SK-MEL-5 (cell line): ENCODE data around the gene SLC44A3. TPM values are rescaled to one million over a fixed set of nuclear protein-coding genes. Genes with fewer than 3 reads are reported as not detected.

Source experiments
- DNase-seq: peaks from one replicate; pipeline ENCODE4 v3.0.0-alpha.2; 2016; ENCODE audit warnings: low read depth, low spot score
- in situ Hi-C: cut with HindIII; loops from 2 replicates; pipeline ENCODE4 v1.10.0; 2016; ENCODE audit warnings: low sequenced_read_pairs, high pct_unique_total_duplicates, low pct_unique_long_range_greater_than_20kb
- total RNA-seq: library from RNA; depleted of rRNA; stranded (reverse); fragments of >200 nt; shearing (Covaris generic); gene quantifications from 2 replicates; pipeline ENCODE4 v1.2.3, GENCODE V29; 2014

The SLC44A3 gene
- total RNA-seq, 1 experiment from 2014 or later, result 17.7 TPM

DNA sequence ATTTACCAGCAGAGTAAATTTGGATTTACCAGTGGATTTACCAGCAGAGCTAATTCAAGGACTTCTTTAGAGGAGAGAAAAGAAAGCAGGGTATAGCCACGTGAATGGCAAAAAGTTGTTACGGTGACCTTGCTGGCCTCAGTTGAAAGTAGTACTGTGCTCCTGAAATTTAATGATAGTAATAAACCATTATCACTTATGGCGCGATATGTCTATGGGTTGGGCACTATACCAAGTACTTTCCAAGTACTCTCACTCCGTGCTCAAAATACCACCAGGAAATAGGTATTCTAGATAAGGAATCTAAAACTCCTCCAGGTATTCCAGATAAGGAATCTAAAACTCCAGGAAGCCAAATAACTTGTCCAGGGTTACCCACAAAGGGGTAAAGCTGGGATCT is 35.8 kb downstream of the SLC44A3 start:
- no peak for DNase-seq
- in situ Hi-C loops, result no loop called here

DNA sequence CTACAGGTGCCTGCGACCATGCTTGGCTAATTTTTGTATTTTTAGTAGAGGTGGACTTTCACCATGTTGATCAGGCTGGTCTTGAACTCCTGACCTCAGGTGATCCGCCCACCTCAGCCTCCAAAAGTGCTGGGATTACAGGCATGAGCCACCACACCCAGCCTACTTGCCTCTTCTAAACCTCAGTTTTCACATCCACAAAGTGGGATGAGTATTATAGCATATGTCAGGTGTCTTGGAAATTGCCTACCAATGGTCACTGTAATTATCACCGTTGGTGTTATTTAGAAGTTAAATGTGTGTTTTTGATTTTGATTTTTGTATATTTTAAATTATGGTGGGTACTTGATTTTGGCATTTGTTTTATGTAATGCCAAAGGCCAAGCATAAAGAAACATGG is 36.7 kb downstream of the SLC44A3 start:
- in situ Hi-C loops, result no loop called here
- DNase-seq, result no peak

DNA sequence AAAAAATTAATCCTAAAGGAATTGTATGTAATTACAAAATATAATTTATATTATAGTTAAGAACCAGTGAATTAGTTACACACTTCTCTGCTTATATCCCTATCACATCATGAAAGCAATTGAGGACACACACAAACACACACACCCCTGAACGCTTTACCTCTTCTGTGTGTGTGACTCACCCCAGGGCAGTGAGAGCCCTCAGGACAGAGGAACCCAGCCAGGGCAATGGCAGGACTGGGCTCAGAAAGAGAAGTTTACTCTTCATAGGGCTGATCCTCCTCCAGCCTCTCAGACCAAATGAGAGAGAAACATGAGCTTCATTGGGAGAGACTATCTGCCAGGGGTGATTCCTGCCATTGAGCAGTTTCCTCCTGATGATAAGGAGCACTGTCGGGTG is 38.1 kb downstream of the SLC44A3 start:
- in situ Hi-C loops, result no loop called here
- no peak for DNase-seq

DNA sequence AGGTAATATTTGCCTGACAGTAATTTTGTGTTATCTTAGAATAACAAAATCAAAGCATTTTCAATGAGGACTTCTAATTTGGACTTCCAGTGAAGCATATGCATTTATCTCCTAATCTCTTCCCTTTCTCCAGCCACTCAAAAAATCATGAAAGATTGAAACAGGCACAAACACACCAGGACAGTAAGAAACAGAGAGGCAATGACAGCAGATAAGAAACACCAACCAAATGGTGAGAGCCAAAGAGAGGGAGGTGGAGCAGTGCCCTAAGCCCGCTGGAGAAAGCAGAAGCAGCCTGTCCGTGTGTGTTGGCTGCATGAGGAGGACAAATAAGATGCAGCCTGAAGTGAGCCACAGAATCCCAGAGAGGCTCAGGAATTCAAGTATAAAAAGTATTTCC is 39.0 kb downstream of the SLC44A3 start:
- in situ Hi-C loops, result no loop called here
- no peak for DNase-seq

DNA sequence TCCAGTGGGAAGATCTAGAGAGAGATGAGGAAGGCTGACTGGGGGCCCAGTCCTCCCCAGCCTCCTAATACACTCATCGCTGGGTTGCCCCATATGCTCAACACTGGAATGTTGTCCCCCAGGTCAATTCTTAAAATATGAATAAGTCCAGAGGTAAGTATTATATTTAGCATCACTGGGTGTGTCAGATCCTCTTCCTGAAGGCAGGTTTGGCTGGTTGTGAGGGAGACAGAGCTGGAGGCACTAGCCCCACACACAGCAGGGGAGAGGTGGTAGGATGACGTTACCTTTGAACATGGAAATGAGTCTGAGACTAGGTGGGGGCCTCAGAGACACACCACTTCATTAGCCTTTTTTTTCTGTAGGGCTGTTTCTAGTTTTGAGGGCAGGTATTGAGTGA is 42.6 kb downstream of the SLC44A3 start:
- in situ Hi-C loops, result no loop called here
- DNase-seq, result no peak

DNA sequence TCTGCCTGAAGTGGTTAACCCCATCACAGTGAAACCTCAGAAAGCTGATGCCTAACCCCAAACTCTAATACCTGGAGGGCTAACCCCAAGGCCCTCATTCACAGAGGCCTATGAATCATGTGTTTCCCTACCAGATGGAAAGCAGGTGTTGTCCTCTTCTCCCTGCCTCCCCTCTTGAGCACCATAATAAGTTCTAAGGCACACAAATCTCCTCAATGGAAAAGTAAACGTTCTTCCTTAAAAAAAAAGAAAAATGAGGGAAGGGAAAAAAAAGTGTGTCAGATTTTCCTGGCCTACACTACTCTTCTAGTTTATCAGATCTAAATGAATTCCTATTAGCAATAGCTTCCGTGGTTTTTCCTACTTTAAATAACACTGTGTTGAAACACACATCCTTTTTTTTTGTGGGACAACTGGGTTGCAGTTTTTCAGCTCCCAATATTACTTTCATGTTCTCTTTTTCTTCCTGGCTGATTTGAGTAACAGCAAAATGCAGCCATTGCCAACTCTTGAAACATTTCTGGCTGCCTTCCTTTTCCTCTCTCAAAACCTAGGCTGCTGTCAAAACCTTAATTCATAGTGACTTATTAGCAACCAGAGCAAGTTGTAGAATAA is 43.2 kb downstream of the SLC44A3 start:
- in situ Hi-C loops, result no loop called here
- DNase-seq, result no peak

DNA sequence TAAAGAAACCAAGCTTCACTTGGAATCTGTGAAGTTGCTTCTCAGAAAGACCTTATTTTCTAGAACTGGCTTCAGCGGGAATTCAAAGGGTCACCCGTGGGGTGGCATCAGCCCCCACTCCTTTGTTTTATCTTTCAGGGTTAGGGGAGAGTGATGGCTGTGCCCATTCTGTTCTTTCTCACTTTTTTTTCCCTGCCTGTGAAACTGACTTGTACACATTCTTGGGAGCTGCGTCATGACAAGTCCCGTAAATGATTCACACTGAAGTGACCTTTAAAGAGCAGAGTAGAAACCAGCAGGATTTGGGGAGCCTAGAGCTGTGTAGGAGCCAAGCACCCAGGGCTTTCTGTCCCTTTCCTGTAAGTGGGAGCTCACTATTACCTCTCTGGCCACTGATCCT is 43.8 kb downstream of the SLC44A3 start:
- in situ Hi-C loops, result no loop called here

DNA sequence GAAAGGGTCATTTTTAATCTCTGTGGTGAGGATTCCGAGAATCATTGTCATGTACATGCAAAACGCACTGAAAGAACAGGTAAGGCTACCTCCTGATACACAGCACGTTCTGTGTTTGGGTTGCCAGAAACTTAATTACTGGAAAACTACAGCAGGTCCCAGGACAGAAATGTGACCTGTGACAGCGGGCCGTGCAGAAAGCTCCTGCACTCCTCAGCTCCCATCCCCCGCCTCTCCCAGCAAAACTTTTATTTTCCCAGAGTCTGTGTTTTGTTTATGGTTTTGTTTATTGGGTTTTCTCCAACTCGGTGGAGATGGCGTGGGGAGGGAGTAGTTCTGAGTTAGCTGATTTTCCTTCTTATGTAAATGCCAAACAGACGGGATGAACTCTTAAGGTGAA is 44.7 kb downstream of the SLC44A3 start:
- in situ Hi-C loops, result no loop called here
- DNase-seq, result peak; percentile 13

More for the DNA sequence above, 43.8 kb downstream of the SLC44A3 start:
- peak; percentile 83 for DNase-seq

DNA sequence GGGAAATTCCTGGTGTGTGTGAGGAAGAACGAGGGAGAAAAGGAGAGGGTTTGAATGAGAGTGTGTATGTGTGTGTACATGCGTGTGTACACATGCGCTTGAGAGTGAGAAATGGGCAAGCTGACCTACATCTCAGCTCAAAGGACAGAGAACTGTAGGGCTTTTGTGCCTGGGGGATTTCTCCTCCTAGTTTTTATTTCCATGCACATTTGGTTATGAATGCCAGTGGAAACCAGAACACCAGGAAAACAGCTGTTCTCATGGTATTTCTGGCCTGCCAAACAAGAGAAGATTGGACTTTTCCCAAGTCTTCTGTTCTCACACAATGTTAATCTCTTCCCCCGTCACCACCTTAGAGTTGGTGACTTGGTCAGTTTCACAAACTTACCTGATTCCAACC is 45.2 kb downstream of the SLC44A3 start:
- in situ Hi-C loops, result no loop called here
- peak; percentile 64 for DNase-seq

DNA sequence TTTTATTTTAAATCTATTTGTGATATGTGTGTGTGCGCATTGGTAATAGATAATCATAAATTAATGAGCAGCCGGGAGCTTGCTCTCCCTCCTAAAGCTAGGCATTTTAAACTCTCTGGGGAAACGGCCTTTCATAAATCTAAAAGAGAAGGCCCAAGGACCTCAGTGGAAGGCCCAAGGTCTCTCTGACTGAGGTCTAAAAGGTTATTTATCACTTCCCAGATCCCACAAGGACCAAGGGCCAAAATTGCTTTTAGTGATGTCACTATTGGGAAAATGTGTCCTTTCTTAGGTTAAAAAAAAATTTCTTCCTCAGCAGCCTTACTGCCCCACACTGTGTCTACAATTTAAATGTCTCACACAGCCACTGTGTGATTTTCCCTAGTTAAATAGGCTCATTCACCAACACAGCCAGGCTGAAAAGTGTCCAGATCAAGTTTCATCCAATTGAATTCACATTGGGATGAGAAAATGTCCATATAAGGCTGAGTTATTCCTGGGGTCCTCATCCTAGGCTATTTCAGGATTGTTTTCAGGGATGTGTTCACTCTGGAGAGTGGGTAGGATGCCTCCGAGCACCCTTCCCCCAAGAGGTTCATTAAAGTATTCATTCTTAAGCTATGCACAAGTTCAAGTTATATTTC is 46.1 kb downstream of the SLC44A3 start:
- DNase-seq, result peak; percentile 46
- in situ Hi-C loops, result no loop called here

DNA sequence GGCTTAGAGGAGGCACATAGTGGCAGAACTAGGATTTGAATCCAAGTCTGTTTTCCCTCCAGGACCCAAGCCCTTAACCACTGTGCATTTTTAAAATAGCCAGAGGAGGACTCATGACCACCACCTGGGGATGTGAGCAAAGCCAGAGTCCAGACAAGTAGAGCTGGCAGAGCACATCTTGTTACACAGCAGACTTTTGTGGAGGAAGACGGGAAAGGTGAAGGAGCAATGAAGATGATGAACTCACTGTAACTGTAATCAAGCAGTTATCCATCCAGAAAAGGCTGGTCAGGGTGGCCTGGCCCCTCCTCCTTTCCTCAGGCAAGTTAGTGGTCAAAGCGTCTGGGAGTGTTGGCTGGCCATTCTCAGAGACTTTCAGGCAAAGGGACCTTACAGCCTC is 50.9 kb downstream of the SLC44A3 start:
- no peak for DNase-seq
- in situ Hi-C loops, result no loop called here

DNA sequence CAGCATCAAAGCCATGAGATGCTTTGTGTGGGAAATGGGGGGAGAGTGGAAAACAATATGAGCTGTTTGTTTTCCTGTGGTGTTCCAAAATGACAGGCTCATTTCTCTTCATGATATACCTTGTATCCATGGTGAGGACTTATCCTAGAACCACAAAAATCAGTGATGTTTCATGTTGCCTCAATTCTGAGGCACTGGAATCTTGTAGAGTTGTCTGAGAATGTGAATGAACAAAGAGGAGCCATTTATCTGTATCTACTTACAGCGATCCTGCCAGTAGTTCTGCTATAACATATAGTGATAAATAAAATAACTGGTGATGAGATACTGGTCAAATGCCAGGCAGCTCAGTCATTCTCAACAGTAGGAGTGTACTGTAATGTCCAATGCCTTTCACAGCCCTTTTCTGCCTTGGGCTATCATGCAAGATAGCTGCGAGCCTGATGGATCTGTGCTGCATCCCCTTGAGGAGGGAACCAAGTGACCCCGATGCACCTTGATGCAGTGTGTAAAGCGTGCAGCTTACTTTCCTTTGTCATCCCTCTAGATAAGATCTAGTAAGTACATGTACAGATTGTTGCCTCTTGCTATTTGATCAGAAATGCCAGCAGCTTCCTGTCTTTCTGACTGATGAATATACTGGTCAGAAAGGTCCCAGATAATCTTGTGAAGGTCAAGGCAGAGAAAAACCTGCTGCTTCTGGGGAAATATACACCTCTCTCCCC is 52.8 kb downstream of the SLC44A3 start:
- no peak for DNase-seq
- in situ Hi-C loops, result no loop called here

DNA sequence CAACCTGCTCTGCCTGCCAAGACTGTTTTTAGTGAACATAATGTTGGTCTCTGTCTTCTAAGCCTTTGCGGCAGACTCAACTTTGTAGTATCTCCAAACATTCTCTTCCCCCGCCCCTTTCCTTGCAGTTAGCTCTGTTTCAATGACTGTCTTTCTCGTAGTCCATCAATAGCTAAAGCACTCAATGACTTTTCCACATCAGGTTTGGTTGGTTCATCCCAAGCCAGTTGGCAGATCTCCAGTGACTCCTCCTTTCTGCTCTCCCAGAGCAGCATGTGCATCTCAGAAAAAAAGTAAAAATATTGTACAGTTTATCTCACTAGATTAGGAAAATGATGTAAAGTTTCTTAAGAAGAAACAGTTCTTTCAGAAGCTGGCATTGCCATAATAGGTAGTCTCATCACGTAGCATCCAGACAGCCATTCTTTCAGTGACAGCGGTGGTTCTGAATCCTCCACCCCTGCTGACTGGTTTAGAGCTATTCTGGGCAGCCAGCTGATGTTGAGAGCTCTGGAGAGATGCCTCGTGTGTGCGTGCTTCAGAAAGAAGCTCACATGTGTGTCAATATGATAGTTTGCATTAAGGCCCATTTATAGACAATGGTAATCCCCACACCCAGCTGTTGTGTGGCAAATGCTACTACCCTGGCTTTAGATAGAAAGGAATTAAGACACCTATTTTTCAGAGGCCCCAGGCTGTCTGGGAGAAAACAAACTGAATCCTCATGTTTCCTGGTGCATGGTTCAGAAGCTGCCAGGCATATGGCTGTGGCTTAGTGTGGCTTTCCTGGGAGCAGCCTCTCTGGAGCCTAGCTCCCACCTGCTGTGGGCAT is 53.6 kb downstream of the SLC44A3 start:
- DNase-seq, result no peak
- in situ Hi-C loops, result no loop called here

DNA sequence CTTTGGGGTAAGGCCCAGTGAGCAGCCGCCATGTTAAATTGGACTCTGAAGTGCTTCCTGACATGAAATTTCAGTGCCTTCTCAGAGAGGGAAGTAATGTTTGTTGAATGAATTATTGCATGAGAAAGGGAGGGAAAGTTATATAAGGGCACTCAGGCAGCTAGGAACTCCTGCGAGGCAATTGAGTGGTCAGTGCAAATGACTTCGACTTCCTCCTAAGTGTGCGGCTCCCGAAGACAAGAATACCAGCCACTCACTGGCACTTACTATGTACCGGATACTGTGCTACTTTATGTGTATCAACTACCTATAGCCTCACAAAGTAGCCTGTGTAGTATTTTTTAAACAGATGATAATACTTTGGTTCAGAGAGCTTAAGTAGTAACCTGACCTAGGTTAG is 54.3 kb downstream of the SLC44A3 start:
- no peak for DNase-seq
- in situ Hi-C loops, result no loop called here

DNA sequence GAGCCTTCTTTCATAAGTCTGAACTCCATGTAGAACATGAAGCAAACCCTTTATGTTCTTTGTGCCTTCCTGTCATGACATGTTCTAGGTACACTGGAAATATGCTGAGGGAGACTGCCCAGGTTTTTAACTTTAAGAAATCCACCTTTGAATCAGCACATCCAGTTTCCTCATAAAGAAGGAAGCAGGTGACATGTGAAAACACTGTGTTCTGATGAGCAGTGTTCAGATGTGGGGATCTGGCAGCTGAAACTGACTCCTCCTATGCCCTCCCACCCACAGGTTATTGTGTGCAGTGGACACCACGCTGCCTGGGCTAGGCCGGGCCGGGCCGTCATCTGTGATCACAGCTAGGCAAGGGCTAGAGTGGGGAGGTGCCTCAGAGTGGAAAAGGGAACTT is 55.6 kb downstream of the SLC44A3 start:
- DNase-seq, result no peak
- in situ Hi-C loops, result no loop called here

DNA sequence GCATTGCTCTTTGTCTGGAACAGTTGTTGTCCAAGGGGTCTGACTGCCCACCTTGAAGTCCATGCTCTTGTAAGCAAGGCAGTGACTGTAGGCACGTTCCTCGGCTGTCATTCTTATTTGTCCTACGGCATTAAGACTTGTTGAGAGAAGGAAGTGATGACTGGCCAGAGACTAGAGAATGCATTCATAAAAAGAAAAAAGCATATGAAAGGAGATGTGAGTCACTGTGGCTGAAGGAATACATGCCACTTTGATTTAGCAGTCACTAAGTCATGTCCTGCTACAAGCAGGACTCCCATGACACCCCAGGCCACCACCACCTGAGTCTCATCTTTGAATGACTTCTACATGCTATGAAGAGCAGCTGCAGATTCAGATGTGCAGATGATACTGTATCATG is 56.2 kb downstream of the SLC44A3 start:
- no peak for DNase-seq
- in situ Hi-C loops, result no loop called here

DNA sequence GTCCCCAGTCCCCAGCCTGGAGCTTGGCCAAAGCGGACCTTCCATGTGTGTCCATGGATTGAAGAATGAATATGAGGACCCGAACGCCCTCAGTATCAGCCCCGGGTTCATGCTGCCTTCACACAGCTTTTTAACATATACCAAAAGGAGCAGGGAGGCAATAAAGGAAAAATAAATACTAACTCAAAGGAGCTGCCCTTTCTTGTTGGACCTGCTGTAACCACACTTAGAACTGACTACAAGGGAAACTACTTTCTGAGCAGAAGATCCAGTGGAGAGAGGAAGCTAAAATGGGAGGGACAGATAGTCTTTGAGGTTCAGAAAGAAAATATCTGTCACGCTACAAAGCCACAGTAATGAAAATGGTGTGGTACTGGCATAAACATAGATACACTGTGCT is 58.2 kb downstream of the SLC44A3 start:
- in situ Hi-C loops, result no loop called here

DNA sequence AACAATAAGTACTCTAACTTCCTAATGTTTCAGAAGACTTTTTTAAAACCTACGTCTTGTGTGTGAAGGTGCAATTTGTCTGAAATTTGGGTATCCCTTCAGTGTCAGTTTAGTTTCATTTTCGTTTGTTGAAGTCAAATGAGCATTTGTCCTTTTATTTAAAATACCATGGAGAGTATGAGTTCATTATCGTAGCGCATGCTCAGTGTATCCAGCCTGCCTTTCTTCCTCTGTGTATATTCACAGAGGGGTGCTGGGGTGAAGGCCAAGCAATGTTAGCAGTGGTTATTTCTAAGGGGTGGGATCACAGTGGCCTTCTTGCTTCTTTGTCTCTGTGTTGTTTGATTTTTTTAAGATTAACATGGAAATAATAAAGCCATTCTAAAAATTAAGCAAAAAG is 63.5 kb downstream of the SLC44A3 start:
- no peak for DNase-seq
- in situ Hi-C loops, result no loop called here

More for the DNA sequence above, 58.2 kb downstream of the SLC44A3 start:
- DNase-seq, result no peak
